ACHN (cell line): ENCODE data around the gene ITGBL1.
"Not testable (repeated sequence)": the region's sequence is repeated elsewhere in the genome, so short reads cannot be mapped to it uniquely, and the experiment has no call there.

ENCODE experiments used
- DNase-seq: peaks from one replicate; pipeline ENCODE4 v3.0.0-alpha.2; 2015
- in situ Hi-C: cut with HindIII; loops from 2 replicates; pipeline ENCODE4 v1.10.0; 2017; ENCODE audit warnings: low sequenced_read_pairs, low pct_ligation_motif_present, low pct_unique_long_range_greater_than_20kb

Gene ITGBL1

DNA sequence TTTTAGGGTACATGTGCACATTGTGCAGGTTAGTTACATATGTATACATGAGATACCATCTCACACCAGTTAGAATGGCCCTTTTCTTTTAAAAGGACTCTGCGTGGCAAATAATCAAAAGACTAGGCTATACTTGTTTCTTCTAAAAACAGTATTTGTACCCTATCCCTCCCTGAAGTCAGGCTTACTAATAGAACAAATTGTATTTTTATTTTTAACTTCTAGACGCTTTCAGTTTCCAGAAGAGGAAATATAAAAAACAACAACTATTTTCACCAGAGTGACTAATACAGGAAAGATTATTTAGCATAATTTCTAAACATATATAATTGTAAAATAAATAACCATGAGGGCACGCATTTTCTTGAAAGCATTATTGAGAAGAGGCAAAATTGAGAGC is 83.6 kb downstream of the ITGBL1 start:
- in situ Hi-C loops = no loop called here
- no peak for DNase-seq

DNA sequence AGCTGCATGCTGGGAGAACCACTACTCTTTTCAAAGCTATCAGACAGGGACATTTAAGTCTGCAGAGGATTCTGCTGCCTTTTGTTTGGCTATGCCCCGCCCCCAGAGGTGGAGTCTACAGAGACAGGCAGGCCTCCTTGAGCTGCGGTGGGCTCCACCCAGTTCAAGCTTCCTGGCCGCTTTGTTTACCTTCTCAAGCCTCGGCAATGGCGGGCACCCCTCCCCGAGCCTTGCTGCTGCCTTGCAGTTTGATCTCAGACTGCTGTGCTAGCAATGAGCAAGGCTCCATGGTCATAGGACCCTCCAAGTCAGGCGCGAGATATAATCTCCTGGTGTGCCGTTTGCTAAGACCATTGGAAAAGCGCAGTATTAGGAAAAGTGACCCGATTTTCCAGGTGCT is 92.1 kb downstream of the ITGBL1 start:
- DNase-seq, in situ Hi-C loops: not testable (repeated sequence)

DNA sequence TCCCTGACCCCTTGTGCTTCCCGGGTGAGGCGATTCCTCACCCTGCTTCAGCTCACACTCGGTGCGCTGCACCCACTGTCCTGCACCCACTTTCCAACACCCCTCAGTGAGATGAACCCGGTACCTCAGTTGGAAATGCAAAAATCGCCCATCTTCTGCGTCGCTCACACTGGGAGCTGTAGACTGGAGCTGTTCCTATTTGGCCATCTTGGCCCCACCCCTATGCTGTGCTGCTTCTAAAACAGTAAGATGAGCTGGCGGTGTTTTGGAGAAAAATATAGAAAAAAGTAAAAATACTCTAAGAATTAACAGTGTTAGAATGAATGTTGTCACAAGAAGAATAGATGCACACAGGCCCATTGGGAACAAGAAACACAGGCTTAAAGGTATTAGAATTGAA is 92.5 kb downstream of the ITGBL1 start:
- in situ Hi-C loops = no loop called here
- no peak for DNase-seq

DNA sequence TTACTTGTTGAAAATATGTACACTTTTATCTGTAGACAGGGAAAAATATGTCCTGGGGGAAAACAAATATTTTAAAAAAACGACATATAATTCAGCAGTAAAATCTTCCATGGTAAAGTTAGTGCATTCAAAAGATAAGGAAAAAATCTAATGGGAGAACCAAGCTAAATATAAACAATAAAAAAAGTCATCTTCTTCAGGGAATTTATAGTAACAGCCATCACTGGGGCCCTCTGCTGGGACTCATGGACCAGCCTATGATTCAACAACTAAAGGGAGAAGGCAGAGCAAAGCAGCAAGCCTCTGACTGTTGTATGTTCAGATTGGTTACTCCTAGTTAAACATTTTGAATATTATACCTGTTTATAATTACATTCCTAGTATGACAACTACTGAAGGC is 93.0 kb downstream of the ITGBL1 start:
- no peak for DNase-seq
- in situ Hi-C loops = no loop called here

DNA sequence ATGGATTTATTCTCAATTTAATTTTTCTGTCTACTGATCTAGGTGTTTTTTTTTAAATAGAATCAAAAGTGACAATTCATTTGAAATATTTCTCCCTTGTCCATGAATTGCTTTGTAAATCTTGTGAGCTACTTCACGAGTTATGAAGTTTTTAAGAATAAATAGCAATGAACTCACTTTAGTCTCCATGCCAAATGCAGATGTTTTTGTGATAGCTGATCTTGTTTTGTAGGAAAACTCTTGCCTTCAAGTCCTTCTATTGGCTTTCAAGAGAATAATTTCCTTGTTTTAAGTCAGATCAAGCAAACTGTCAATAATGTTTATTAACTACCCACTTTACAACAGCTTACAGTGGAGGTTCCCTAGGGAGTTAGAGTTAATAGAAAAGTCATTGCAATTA is 99.8 kb downstream of the ITGBL1 start:
- in situ Hi-C loops = no loop called here
- no peak for DNase-seq

DNA sequence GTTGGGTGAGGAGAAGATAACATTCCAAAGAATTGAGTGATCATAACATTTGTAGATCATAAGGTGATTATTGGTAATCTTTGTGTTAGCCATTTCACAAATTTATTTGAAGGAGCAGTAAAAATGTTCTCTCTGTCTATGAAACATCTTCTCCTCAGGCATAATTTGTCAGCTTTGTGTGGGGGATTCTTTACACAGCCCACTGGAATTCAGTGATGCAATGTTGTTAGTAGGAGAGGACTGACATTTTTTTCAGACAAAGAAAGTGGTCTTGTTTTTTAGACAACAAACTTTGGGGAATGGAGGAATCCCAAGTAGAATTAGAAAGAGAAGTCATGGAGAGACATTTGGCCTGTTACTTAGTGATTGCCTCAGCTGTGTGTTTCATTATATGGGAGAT is 100.3 kb downstream of the ITGBL1 start:
- DNase-seq = no peak
- in situ Hi-C loops = no loop called here

DNA sequence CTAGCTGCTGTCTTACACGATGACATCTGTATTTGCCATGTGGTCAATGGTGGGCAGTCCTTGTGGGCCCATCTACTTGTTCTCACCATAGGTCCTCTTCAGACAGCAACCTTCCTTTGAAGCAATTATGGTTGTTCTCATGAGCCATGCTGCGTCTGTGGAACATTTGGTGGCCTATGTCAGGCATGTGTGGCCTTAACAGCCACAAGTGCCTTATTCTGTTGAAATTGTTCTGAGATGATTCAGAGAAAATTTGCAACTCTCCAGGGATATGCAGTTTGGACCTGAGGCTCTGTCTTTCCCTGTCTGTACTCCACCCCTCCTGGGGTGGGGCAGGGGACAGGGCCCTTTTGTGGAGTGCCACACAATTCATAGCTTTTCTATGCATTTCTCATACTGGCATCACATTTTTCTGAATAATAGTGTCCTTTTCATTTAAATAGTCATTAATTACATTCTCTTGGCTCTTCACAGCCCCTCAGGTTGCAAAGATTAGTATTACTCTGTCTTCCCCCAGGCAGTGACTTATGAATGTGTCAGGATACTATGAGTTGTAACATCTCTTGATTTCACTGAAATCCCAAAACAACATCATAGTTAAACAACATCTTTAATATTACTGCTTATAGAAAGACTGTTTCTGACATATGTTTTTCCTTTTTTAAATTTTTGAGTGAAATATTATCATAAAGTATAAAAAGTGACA is 102.1 kb downstream of the ITGBL1 start:
- in situ Hi-C loops = no loop called here
- DNase-seq = no peak

DNA sequence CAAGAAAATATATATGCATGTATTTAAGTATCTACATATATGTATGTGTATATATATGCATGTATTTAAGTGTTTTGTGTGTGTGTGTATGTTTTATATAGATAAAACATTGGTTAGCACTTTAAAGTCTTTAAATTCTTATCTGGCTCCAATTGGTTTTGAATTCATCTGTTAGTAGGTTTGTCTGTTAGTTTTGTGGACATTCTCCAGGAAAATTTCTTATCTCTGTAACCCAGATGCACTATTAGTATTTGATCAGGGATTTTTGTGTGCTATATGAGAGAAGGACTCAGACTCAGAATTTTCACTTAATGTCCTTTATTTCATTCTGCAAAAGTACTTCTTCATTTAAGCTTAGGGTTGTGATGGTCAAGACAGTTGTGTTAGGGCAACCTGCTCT is 103.1 kb downstream of the ITGBL1 start:
- in situ Hi-C loops = no loop called here
- no peak for DNase-seq

DNA sequence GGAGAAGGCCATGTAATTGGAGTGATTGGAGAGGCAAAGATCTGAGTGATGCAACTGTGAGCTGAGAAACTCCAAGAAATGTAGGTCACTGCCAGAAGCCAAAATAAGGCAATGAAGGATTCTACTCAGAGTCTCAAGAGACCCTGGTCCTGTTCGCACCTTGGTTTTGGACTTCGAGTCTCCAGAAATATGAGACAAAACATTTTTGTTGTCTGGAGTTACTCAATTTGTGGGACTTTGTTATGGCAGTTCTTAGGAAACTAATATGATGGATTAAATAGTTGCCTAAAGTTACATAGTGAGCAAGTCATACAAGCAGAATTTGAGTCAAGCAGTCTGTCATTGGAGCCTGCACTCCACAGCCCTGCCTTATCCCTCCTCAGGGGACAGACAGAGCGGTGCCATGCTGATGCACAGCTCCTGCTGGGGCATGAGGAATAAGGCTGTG is 104.2 kb downstream of the ITGBL1 start:
- in situ Hi-C loops = no loop called here
- DNase-seq = no peak

DNA sequence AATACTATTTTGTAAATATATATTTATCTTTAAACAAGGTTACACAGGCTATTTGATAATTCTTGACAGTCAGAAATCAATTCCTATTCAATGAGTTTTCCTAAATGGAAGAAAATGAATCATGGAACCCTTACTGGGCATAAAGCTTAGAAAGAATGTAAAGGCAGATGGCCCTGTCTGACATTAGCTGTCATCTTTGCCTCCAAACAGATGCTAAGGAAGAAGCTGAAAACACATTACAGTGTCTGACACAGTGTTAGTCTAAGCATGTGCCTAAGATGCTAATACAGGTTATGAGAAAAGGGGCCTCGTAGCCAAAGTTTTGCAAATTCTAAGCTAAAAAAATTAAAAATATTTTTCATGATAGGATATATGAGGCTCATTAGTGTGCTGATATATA is 112.8 kb downstream of the ITGBL1 start:
- no peak for DNase-seq
- in situ Hi-C loops = no loop called here

DNA sequence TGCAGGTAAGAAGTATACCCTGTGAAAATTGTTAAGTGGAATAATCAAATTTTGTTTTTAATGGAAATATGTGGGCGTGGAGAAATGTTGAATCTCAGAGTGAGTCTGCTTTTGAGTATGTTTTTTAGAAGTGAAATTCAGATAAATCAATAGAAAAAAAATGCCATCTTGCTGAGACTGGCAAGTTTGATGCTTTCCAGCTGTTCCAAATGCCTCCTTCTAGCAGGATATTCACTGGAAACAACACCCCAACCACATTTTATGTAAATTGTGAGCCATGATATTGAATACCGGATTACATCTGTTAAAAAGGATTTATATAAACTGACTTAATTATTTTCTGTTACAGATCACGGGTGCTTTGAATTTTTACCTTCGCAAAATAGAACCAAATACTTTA is 115.4 kb downstream of the ITGBL1 start:
- in situ Hi-C loops = no loop called here

DNA sequence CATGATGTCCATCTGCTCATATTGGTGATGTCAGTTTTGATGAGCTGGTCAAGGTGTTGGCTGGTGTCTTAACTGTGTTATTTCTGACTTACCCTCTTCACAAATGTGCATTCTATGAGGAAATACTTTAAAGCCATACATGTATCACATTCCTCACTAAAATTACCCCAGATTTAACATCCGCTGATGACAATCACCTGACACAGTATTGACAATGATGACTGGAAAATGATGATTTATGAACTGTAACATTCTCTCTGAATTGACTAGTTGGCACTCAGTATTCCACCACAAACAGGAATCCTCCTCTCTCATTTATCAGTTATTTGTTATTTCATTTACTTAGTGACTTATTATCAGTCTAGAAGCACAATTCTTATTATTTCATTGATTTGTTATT is 117.3 kb downstream of the ITGBL1 start:
- no peak for DNase-seq
- in situ Hi-C loops = no loop called here

More for the DNA sequence above, 115.4 kb downstream of the ITGBL1 start:
- no peak for DNase-seq

DNA sequence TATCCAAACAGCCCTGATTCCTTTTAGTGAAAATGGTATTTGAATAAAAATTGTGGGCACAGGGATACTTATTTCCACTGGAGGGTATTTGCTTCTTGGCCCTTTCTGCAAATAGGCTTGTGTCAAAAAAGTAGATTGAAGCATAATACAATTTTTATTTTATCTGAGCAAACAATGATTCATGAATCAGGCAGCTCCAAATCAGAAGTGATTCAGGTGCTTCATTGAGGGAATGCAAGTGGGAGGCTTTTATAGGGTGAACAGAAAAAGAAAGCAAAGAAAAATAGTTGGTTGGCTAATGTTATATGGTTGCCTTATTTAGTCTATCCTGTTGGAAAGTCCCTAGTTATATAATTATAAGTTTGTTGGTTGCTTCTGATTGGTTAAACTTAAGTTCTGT is 117.9 kb downstream of the ITGBL1 start:
- DNase-seq = peak; percentile 18
- in situ Hi-C loops = no loop called here

DNA sequence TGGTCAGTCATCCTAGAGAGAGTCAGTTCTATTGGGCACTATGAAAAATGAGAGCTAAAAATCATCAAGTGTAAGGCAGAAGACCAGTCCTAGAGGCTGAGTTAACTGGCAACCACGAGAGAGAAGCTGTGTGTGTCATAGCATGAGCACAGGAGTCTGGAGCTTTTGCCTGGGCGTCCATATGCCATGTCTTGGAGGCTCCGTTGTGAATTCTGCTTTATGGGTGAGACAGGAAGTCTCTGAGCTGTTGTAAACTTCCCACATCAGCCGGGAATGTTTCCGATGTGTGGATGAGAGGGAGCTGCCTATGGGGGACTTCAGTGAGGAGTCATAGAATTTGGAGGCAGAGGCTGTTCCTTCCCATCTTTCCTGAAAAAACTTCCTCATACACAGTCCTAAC is 120.0 kb downstream of the ITGBL1 start:
- in situ Hi-C loops = no loop called here
- no peak for DNase-seq

DNA sequence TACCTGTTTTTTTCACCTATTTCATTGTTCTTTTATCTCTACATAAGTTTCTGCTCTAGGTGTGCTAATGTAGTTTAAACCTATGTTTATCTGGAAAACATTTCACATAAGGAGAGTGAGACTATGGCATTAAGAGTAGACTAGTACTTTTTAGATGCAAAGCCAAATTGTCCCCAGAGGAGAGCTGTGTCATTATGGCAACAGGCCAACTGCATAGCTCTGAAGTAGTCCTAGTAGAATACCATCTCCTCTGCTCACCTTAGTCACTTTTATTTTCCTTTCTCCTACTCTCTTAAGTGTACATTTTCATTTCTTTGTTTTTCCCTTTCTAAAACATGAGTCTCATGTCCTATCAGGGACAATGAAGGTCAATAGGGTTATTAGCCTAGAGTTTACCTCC is 123.1 kb downstream of the ITGBL1 start:
- DNase-seq = no peak
- in situ Hi-C loops = no loop called here

DNA sequence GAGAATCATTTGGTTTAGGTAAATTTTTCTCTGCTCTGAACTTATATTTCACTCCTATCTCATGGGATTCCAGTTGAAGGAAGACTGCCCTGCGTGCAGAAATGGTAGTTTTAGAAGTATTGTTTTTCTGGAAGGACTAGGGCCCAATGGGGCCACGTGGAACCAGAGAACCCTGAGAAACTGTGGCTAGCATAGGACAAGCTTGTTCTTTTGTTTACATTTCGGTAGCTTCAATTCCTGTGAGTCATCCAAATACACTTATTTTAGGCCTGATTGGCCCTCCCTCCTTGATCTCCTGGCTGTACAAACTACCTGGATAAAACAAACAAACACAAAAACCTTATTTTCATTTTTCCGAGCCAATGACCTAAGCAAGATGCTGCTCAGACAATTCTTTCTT is 124.0 kb downstream of the ITGBL1 start:
- DNase-seq = no peak
- in situ Hi-C loops = no loop called here

DNA sequence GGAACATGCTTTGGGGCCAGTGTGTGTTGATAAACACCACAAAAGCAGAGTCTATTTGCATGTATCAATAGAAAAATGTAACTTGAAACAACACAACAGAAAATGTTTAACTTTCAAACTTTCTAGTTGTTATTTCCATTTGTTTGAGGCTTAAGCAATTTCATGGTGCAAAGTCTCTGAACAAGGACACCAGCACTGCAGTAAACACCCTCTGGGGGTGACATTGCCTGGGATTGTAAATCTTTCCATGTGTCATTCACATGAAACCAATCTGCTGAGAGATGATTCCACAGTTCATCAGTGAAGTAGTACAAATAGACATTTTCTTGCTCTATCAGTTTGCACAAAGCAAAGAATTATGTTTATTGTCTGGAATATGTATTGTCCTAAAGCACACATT is 124.5 kb downstream of the ITGBL1 start:
- in situ Hi-C loops = no loop called here
- no peak for DNase-seq

DNA sequence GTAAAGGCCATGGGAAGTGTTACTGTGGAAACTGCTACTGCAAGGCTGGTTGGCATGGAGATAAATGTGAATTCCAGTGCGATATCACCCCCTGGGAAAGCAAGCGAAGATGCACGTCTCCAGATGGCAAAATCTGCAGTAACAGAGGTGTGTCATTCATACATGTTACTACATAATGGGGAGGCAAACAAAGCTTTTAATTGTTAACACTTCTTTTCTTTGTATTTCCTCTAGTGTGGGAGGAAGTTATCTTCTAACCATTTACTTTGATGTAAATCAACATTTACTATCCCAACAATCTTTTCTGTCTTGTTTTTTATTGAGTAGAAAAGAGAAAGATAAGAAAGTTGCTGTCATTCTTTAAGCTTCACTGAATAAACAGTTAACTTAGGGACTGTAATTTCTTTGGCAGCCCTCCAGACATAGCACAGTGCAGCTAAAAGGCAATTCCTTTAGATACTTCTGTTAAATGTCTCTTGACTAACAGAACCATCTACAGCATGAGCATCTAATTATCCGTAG is 126.9 kb downstream of the ITGBL1 start:
- DNase-seq = no peak
- in situ Hi-C loops = no loop called here

DNA sequence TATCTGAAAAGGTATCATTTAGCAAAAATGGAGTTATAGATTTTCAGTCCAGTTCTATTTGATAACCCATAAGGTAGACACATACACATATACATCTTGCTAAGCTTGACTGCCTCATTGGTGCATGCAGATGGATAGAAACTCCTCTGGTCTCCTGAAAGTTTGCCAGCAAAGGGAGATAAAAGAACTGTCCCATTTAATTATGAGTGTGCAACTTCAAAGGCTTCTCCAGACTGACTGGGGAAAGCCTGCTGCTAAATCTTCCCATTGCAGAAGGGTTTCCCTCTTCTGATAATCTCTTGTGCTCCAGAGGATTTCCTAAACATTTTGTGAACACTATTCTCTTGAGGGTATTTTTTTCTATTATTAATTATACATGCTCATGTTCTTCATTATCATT is 131.9 kb downstream of the ITGBL1 start:
- in situ Hi-C loops = no loop called here
- DNase-seq = no peak

DNA sequence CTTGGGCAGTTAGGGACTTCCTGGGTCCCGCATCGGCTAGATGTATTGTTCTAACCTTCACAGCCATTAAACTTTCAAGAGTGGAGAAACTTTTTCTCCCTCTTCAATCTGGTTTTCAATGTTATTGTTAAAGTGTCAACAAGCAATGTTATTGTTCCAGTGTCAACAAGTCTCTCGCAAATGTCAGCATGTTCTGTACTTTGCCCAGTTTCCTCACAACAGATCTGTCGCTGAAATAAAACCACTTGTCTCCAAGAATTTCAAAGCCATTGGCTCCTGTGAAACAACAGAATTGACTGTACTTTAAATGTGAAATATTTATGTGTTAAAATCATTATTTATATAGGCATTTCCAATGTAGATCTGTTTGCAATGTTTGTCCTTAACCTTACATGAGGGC is 138.0 kb downstream of the ITGBL1 start:
- in situ Hi-C loops = no loop called here
- no peak for DNase-seq

DNA sequence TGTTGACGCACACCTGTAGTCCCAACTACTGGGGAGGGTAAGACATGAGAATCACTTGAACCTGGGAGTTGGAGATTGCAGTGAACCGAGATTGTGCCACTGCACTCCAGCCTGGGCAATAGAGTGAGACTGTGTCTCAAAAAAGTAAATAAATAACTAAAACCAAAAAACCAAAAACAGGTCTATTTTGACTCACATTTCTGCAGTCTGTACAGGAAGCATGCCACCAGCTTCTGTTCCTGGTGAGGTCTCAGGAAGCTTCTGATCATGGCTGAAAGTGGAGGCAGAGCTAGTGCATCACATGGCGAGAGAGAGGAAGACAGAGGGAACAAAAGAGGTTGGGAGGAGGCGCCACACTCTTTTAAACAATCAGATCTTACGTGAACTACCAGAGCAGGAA is 142.5 kb downstream of the ITGBL1 start:
- in situ Hi-C loops = no loop called here
- DNase-seq = no peak
